GM12891 (cell line): ENCODE data around the gene FAM83F.

Experiments used
- POLR2A ChIP-seq: IDR thresholded peaks from 2 replicates; pipeline ENCODE4 v1.6.1; 2011; ENCODE audit warnings: low read depth, low read length, control low read depth
- POLR2AphosphoS5 ChIP-seq: IDR thresholded peaks from 2 replicates; pipeline ENCODE4 v1.6.1; 2011; ENCODE audit warnings: low read depth, low read length, control low read depth
- POU2F2 ChIP-seq: IDR thresholded peaks from 2 replicates; pipeline ENCODE4 v1.6.1; 2011; ENCODE audit warnings: low read depth, mild to moderate bottlenecking, control low read depth, low read length, moderate library complexity
- SPI1 ChIP-seq: IDR thresholded peaks from 2 replicates; pipeline ENCODE4 v1.6.1; 2011; ENCODE audit warnings: low read depth, low read length, control low read depth

- TF ChIP-seq POLR2AphosphoS5 (no peak), SPI1 (no peak), POLR2A (no peak), POU2F2 (no peak)
Measured at GRCh38 chr22:40041366-40042137, 46.8 kb downstream of the FAM83F start.
